Measurements from ENCODE around the gene GPATCH3. TPM values are rescaled to one million over a fixed set of nuclear protein-coding genes. Genes with fewer than 3 reads are reported as not detected.

The GPATCH3 gene
- total and polyA plus RNA-seq, 2 of the 8 experiments (the other 6 are each of a cell fraction or from before 2014, with no cell fraction given): 7.9 to 17.4 TPM

DNA sequence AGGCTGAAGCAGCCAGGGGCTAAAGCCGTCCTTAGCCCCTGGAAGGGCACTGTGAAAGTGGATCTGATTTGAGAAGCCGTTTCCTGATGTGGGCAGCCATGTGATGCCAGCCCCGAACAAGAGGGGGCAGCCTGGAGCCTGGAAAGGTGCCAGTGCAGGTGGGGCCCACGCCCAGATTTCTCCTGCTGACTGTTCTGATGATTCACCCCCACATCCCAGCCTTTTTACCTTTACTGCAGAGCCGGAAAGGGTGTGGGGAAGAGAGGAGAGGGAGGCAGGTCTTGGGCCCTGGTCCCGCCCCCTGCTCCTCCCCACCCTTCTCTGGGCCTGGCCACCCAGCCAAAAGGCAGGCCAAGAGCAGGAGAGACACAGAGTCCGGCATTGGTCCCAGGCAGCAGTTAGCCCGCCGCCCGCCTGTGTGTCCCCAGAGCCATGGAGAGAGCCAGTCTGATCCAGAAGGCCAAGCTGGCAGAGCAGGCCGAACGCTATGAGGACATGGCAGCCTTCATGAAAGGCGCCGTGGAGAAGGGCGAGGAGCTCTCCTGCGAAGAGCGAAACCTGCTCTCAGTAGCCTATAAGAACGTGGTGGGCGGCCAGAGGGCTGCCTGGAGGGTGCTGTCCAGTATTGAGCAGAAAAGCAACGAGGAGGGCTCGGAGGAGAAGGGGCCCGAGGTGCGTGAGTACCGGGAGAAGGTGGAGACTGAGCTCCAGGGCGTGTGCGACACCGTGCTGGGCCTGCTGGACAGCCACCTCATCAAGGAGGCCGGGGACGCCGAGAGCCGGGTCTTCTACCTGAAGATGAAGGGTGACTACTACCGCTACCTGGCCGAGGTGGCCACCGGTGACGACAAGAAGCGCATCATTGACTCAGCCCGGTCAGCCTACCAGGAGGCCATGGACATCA lies 37.2 kb downstream of the GPATCH3 start, which contains the start of gene SFN:
SFN (plus strand) TSS at position 369 of the 904 bp plus-strand sequence; CDS start at position 433, 64 bp downstream.
- Histone ChIP-seq H4K8ac (ENCODE audit: extremely low read depth, insufficient read depth, low read length) (no peak within 1 kb of the TSS; the same call in 1 of the 2 replicates), H3K79me2 (ENCODE audit: control insufficient read depth in 1 of 2, insufficient read depth in 2 of 2, low read length in 2 of 2) (no peaks in the 10 kb centered on the region), H3K18ac (ENCODE audit: extremely low read depth, low read length) (peak within 1 kb of the TSS; percentile 89), H3K36me3 (ENCODE audit: control insufficient read depth in 2 of 4, insufficient read depth in 4 of 4, low read length in 3 of 4) (no peaks in the 10 kb centered on the region), H2BK120ac (replicated peaks; ENCODE audit: low read depth, low read length) (peak within 1 kb of the TSS; percentile 30), H2BK15ac (ENCODE audit: low read length) (no peak within 1 kb of the TSS; the same call in 1 of the 2 replicates), H2BK12ac (ENCODE audit: low read depth, low read length) (peak within 1 kb of the TSS; percentile 64; the same call in 1 of the 2 replicates), H4K5ac (ENCODE audit: insufficient read length, low read depth, low read length) (no peak within 1 kb of the TSS), H2AFZ (ENCODE audit: low read length) (no peak within 1 kb of the TSS), H3K4me1 (replicated peaks in 1 of 4; ENCODE audit: control insufficient read depth in 3 of 4, insufficient read depth in 4 of 4, low read length in 3 of 4) (peaks cover 0 to 27% (median 21%) of the 10 kb centered on the region in 4 experiments; a peak in 5 of 7 replicates), H4K20me1 (replicated peaks in 1 of 2; ENCODE audit: control insufficient read depth in 1 of 2, insufficient read depth in 2 of 2, low read length in 2 of 2) (no peaks in the 10 kb centered on the region), H3K14ac (ENCODE audit: insufficient read length) (no peak within 1 kb of the TSS), H3K79me1 (ENCODE audit: low read depth, low read length) (no peaks in the 10 kb centered on the region), H3K27me3 (replicated peaks in 1 of 4; ENCODE audit: control insufficient read depth in 3 of 4, extremely low read depth in 1 of 4, insufficient read depth in 3 of 4, low read length in 3 of 4) (peaks cover 4 to 13% (median 12%) of the 10 kb centered on the region in 4 experiments; a peak in 5 of 7 replicates), H4K91ac (replicated peaks; ENCODE audit: insufficient read length, low read length) (peak within 1 kb of the TSS; percentile 76), H2BK20ac (ENCODE audit: low read length) (0 out of 2 replicates have a peak within 1 kb of the TSS, but pooled peaks have one; percentile 72), H3K4ac (replicated peaks; ENCODE audit: insufficient read length, low read depth, low read length) (no peak within 1 kb of the TSS), H3K27ac (ENCODE audit: low read depth, low read length) (no peak within 1 kb of the TSS), H2BK5ac (ENCODE audit: low read depth, low read length) (no peak within 1 kb of the TSS; the same call in 1 of the 2 replicates), H3K23me2 (ENCODE audit: low read depth, low read length) (peaks cover 9% of the 10 kb centered on the region), H3K9ac (replicated peaks in 1 of 4; ENCODE audit: extremely low read depth in 1 of 4, low read depth in 3 of 4, low read length in 3 of 4) (no peak within 1 kb of the TSS), H3K23ac (ENCODE audit: insufficient read length) (no peak within 1 kb of the TSS), H2AK5ac (ENCODE audit: low read depth, low read length) (no peak within 1 kb of the TSS; the same call in 1 of the 2 replicates), H3K4me3 (ENCODE audit: extremely low read depth in 1 of 4, insufficient read depth in 2 of 4, low read depth in 3 of 4, low read length in 4 of 4) (peak within 1 kb of the TSS in 1 of 4 experiments; percentile 68; a peak in 3 of 8 replicates), H3K9me3 (ENCODE audit: insufficient read depth in 2 of 2, low read depth in 1 of 2, low read length in 1 of 2) (no peaks in the 10 kb centered on the region), H3K56ac (replicated peaks; ENCODE audit: insufficient read length, low read depth, low read length) (no peak within 1 kb of the TSS), H3K4me2 (ENCODE audit: insufficient read depth in 1 of 2, low read depth in 2 of 2, low read length in 2 of 2) (peak within 1 kb of the TSS; percentile 60 to 91)
- peak; percentile 84 to 95 for DNase-seq (ENCODE audit: low read depth in 1 of 2, low spot score in 2 of 2)
- peak; percentile 13 for FAIRE-seq
- POLR2A ChIA-PET (ENCODE audit: partially characterized antibody): interaction anchor here (0.6 to 2.4 kb wide), 8 partner anchors 19 to 363 kb away, joined by 3 to 8 read pairs (median 3); partner anchors contain the start of genes GPATCH3, GPN2 and NUDC
- WGBS, 2 experiments (ENCODE audit: extremely low coverage in 1 of 2, insufficient coverage in 1 of 2, insufficient read length in 1 of 2, insufficient replicate concordance in 2 of 2, low coverage in 1 of 2, low lambda C conversion rate in 2 of 2, missing lambda C conversion rate in 1 of 2): 79% methylated on average over 37 of the region's 37 CpGs; no CpG with 5 or more reads in 1 of the 2 experiments
- CTCF ChIA-PET (ENCODE audit: partially characterized antibody): interaction anchor here (0.9 to 22.8 kb wide), 9 partner anchors 8 to 261 kb away, joined by 3 to 547 read pairs (median 8); partner anchors contain the start of genes GPN2 and PIGV
- no peak for TF ChIP-seq CBX5 (IDR thresholded peaks at IDR 0.05; ENCODE audit: low read depth, low read length)
- TF ChIP-seq RAD21 (IDR thresholded peaks at IDR 0.05 in 1 of 2, conservative IDR thresholded peaks at IDR 0.05 in 1 of 2; ENCODE audit: low read depth in 2 of 2, low read length in 2 of 2): peak; percentile 52 to 59; a peak in 3 of 4 replicates
- TF ChIP-seq CREB1 (IDR thresholded peaks at IDR 0.05): 0 out of 2 replicates have a peak, but pooled peaks have one; percentile 43
- 0 out of 2 replicates have a peak, but pooled peaks have one; percentile 37 for TF ChIP-seq TCF12 (IDR thresholded peaks at IDR 0.05; ENCODE audit: low read depth, low read length)
- TF ChIP-seq CTCF (IDR thresholded peaks at IDR 0.05; ENCODE audit: control extremely low read depth in 1 of 3, insufficient read depth in 1 of 3, low read depth in 1 of 3, low read length in 3 of 3): peak; percentile 71 to 83 (median 80)
- TF ChIP-seq BACH1 (IDR thresholded peaks at IDR 0.05; ENCODE audit: low read length): peak; percentile 51; the same call in 1 of the 2 replicates
- TF ChIP-seq KDM1A (IDR thresholded peaks at IDR 0.05; ENCODE audit: borderline replicate concordance, low read length): no peak

All from H1 (cell line).